Activated CD4-positive, CD25-positive, alpha-beta regulatory T cell treated with anti-CD3 and anti-CD28 coated beads, Interleukin-2, amount 50 U/mL, for 72 hours (primary cell): ENCODE data around the gene PTPA.
A peak's percentile ranks its signal among the peaks of the same experiment; 100 is the strongest.
"Not testable (repeated sequence)": the region's sequence is repeated elsewhere in the genome, so short reads cannot be mapped to it uniquely, and the experiment has no call there.

Experiments
- DNase-seq: peaks from one replicate; pipeline ENCODE4 v3.0.0; 2021

The PTPA gene

DNA sequence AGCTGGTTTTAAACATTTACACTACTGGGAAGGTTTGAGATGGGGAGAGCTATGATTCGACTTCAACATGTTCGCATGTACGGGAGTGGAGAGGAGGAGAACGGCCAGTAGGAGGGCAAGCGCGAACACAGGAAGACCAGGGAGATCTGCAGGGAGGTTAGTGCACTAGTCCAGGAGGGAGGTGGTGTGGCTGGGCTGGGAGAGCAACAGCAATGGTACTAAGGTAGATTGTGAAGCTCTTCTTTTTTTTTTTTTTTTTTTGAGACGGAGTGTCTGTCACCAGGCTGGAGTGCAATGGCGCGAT is 50.3 kb downstream of the PTPA start:
- DNase-seq, result no peak

DNA sequence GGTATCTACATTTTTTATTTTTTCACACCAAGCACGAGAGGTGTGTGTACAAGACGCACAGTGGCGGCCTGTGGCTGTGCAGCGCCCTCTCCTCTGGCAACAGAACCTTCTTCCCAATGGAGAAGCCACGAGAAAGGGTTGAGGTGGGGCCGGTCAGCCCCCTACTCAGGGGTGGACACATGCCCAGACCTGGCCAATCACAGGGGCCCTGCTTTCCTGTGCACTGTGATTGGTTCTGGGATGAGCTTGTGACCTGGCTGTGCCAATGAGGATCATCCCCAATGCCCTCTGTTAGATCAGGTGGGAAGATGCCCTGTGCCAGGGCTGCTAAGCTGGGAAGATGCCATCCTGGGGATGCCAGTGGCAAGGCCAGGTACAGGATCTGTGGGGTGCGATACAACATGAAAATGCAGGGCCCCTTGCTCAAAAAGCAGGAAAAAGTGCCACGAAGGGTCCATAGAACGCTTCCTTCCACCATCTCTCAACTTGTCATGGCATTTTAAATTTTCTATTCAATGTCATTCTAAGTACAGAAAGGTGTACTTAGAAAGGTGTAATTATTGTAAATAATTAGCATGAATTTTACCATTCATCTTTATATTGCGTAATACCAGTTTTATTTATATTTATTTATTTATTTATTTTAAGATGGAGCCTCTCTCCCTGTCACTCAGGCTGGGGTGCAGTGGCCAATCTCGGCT is 51.4 kb downstream of the PTPA start:
- DNase-seq, result no peak

DNA sequence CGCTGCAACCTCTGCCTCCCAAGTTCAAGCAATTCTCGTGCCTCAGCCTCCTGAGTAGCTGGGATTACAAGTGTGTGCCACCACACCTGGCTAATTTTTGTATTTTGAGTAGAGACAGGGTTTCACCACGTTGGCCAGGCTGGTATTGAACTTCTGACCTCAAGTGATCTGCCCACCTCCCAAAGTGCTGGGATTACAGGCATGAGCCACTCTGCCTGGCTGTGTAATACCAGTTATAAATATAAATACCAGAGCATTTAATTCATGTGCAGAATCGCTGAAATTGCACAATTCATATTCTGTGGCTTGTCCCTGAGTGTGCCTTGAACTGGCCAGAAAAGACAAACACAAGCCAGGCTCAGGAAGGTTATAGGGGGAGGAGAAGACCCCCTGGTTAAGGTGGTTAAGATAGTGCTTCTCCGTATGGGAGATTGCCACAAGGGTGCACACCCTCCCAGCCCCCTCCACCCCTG is 52.0 kb downstream of the PTPA start:
- DNase-seq, result not testable (repeated sequence)

DNA sequence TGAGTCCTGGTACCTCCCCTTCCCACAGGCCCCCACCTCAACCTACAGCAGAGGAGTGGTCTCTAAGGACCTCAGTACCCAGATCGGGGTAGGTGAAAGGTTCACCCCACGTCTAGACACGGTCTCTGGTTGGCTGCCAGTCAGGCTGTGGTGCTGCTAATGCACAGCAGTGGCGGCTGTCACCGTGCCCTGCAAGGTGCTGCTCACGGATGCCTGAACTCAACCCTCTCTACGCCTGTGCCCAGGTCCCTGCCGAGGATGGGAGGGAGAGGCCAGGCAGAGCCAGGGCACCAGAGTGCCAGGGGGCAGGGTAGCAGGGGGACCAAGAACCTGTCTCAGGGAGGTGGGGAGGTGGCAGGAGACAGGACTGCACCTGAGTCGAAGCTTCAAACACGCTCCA is 52.5 kb downstream of the PTPA start:
- no peak for DNase-seq

DNA sequence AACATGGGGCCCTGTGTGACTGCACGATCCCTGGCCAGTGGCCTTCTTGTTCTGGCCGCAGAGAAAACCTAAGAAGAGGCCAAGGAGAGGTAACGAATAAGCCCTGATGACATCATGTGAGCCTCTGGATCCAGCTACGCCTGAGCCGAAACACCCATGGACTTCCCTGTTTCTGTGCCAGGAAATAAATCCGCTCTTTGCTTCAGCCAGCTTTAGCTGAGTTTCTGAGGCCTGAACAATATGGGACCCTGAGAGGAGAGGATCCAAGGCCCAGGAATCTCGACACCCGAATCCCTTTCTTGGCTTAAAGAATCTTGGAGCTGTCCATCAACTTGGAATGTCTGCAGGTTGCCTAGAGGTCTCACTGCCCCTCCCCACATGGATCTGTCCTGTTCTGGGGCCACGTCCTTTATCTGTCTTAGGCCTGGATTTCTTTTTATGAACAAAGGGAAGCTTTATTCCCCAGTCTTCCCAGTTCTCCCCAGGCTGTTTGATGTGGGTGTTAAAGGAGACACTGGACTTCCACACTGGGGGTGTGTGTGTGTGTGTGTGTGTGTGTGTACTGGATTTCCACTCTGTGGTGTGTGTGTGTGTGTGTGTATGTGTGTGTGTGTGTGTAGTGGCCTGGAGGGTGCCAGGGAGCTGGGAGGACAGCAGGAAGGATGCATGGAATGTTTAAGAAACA is 53.2 kb downstream of the PTPA start:
- no peak for DNase-seq

DNA sequence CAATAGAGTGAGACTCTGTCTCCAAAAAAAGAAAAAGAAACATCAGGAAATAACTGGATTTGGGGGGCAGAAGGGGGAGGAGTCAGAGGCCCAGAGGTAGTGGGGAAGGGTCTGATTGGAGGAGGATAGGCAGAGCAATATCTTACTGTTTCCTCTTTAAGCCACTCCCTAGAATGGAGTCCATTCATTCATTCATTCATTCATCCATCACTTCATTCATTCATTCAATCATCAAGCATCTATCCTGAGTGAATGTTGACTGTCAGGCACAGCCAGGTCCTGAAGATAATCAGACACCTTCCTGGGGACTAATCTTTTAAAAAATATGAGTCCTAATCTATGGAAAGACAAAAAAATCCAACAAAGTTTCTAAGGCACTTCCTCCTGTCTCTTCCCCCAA is 54.0 kb downstream of the PTPA start:
- no peak for DNase-seq

DNA sequence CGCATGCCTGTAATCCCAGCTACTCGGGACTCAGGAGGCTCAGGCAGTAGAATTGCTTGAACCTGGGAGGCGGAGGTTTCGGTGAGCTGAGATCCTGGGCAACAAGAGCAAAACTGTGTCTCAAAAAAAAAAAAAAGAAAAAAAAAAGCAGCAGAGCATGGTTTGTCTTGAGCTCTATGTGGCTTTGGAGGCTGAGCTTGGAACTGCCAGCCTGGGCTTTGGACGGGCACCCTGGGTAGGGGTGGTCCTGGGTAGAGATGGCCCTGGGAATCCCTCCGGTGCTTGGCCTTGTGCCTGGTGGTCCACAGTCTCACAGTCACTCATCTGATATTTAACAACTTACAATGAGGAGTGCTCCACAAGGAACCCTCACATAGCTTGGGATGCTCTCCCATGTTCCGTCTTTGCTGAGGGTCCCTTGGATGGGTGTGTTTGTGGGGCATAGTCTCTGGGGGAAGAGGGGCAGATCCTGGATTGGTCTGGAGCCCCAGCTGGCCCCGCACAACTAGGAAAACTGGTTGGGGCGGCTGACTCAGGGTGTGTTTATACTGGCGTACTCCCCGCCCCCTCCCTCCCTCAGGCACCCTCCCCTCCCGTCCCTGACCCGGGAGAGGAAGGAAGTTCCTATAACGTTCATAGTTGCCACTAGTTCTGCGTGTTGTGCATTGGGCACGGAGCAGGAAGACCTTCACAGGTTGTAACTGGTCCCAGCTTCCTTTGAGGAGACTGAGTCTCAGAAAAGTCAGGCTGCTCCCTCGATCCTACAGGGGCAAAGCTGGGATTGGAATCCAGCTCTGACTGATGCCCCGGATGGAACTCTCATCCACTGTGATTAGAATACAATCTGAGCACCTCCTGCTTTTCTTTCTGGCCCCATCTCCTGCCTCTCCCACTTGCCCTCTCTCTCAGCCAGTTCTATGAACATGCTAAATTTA is 55.7 kb downstream of the PTPA start:
- DNase-seq, result no peak

DNA sequence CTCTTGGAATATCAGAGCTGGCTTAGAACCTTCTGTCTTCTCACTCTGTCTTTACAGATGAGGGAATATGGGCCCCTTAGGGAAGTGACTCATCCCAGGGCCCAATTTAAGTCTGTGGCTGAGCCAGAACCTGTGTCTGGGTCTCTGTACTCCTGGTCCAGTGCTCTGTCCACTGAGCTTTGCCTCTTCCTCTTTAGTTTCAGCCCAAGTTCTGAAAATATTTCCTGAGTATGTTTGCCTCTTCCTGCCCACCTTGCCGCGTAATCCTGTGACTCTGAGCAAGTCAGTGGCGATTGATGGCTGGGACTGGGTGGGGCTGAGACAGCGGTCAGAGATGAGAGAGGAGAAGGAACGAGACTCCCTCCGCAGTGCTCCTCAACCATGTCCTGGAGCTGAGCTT is 59.0 kb downstream of the PTPA start:
- no peak for DNase-seq

DNA sequence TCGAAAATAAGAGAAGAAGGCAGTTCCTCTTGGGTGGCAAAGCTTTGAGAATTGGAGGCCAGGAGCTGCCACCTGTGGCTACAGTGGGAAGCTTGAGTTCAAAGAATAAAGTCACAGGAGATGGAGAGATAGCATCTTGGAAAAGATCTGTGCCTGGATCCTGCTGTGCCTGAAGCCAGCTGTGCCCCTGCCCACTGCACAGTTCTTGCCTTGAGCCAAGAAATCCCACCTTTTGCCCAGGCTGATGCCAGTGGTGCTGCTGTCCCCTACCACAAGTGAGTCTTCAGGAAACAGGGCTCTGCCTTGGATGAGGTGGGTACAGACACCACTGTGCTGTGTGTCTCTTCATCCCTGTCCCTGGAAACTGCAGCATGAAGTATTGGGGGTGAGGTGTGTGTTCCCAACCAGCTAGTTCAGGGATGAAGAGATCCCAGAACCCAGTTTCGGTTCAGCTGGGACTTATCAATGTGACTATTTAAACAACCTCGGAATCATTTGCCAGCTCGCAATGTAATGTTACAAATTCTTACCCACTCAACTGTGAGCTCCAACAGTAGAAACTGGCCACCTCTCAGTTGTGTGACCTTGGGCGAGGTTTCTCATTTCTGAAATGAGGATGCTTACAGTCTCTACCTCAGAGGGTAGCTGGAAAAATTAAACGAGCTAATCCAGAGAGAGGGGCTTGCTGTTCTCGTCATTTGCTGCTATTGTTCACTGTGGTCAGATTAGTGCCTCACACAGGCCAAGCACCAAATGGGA is 61.0 kb downstream of the PTPA start:
- no peak for DNase-seq

DNA sequence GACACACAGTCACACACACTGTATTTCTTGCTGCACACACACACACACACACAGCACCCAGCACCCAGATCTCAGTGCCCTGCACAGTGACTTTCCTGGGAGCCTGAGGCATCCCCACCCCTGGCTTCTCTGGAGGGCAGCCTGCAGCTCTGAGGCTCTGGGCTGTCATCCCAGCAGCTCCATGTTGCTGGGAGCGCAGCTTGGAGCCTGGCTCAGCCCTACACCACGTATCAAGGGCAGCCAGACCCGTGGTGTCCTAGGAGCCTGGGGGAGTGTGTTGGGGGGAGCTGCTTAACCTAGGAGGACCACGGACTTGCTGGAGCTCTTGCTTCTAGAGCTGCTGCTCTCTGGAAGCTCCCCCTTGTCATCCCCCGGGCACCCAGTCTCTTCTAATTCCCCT is 61.6 kb downstream of the PTPA start:
- no peak for DNase-seq

DNA sequence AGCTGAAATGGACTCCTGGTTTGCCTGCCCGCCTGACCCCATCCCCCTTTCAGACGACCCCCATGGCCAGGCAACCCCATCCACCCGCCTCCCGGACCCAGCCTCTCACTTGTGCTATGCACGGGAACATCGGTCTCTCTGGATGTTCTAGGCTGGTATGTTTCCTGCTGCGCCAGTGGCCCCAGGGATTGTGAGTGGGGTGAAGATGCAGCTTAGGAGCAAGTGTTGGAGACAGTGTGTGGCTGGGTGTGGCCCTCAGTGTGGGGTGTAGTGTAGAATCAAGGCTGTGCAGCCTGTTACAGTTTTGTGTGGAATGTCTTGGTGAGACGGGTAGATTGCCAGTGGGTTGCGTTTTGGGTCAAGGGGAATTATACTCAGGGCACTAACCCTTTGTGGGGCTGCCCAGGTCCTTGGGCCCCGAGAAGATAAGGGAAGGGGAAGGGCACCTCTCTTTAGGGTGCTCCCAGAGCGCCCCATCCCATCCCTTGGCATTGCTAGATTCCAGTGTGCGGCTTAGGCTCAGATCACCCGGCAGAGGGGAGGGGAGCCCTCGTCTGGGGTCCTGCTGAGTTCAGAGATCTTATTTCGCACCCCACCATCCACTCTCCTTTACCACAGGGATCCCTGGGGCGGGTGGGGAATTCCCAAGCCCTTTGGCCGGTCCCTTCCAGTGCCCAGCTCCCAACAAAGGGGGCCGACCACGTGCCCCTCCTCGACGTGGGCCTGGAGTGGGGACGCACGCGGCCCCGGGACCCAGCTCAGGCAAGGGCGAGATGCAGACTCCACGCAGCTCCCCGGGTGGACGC is 62.3 kb downstream of the PTPA start:
- DNase-seq, result no peak

DNA sequence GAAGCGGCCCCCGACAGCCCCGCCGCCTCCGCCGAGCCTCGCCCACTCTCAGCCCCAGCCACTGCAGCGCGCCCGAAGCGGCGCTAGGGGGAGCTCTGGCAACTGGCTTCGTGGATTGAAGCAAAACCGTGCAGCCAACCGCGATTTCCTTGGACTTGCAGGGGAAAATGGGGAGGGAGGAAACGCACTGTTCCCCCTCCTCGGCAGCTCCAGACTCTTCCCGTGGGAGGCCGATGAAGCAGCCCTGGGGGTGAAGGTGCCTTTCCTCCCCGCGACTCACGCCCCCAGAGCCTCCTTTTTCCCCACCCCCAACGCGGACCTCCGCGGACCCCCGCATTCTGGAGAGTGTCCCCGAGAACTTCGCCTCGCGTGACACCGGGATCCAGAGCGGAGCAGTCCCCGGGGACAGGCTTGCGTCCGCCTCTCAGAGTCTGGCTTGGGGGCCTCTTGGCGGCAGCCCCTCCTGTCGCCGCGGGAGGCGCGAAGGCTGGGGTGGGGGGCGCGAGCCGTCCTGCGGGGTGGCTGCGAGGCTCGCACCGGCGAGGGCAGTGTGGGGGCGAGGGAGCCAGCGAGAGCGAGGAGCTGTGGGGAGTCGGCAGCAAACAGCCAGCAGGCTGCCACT is 63.0 kb downstream of the PTPA start:
- DNase-seq, result peak; percentile 85

DNA sequence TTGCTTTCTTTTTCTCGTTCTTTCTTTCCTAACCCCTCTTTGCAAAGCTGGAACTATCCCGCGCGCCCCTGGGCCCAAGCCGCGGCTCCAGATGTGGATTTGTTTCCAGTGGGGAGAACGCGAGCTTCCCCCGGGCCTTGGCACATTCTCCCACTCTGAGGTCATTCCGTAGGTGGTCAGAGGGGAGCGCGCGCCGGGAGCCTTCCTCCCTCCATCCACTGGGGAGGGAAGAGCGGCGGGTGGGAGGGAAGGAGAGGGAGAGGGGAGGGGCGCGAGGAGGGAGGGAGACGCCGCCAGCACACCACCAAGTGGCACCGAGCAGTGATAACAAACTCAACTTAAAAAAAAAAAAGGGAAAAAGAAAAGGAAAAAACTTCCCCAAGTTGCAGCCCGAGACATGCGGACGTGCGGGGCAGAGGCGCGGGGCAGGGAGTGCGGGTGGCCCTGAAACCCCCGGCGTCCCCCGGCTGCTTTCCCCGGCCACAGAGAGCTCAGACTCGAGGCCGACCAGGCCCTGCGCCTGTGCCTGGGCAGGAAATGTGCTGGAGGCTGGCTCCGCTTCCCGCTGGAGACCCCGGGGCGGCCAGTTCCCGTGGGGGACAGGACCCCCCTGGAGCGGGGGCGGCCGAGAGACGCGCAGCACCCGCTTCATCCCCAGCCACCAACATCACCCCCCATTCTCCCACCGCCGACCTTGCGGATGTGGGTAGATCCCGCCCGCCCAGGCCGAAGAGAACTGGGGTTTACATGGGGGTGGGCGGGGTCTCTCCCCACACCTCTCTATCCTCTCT is 63.7 kb downstream of the PTPA start:
- DNase-seq, result peak; percentile 40

DNA sequence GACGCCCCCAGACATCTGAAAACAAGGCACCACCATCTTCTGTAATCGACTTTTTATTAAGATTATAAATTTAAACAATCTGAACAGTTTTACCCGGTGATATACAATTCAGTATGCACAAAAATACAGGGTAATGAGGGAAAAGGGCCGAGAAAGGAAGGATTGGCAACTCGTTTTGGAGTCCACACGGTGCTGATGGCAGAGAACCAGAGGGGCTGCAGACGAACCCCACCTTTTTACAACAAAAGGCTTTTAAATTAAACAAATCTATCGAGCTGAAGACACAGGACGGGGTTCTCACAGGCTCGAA is 64.3 kb downstream of the PTPA start:
- DNase-seq, result no peak

DNA sequence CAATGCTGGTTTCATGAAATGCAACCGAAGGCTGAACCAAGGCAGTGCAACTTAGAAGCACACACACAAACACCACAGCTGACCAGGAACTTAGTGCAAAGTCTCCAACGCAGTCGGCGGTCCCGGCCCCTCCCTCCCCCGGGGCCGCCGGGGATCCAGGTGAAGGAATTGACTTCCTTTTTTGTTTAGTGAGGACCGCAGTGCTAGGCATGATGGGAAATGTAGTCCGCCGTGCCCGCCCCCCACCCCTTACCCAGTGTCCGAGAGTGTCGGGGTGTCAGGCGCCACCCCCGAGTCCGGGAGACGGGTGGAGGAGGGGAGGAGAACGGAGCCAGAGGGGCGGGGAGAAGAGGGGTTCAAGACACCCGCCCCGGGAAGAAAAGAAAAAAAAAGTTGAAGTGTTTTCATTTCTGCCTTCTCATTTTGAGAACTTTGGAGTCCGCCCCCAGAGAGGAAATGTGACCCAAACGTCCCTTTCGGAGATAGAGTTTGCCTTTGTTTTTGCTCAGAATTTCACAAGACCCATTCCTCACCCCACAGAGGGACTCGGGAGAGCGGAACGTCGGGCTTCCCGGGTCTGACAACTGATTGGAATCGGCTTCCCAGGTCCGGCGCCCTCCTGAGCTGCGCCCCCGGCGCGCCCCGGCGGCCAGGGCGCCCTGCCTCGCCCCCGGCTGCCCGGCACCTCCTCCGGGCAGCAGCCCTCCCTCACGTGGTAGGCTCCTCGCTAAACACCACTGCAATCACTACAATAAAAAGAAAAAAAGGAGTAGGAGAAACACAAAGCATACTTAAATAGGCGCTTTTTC is 64.8 kb downstream of the PTPA start:
- peak; percentile 42 for DNase-seq

DNA sequence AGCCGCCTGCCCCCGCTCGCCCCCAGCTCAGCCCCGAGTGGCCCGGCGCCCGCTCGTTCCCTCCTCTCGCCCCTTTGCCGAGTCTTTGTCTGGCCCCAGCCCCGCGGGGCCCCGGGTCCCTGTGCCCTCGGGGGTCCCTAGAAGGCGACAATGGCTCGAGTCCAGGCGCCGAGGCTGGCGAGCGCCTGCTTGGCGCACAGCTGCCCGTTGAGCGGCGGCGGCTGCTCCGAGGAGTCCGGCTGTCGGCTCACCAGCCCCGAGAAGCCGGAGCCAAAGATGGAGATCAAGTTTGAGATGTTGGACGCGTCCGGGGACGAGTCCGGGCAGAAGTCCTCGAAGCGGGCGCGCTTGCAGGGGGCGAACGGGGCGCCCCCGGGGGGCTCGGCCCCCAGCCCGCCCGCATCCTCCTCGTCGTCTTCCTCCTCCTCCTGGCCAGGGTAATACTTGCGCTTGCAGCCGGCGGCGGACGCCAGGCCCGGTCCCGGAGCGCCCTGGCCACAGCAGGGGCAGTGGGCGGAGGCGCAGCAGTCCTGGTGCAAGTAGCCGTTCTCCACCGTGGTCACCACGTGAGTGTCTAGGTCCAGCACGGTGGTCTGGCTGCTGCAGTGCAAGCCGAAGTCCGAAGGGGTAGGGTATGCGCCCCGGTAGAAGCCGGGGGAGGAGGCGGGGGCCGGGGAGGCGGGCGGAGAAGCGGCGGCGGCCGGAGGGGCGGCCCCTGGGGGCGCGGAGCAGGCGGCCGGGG is 65.7 kb downstream of the PTPA start:
- peak; percentile 46 for DNase-seq

DNA sequence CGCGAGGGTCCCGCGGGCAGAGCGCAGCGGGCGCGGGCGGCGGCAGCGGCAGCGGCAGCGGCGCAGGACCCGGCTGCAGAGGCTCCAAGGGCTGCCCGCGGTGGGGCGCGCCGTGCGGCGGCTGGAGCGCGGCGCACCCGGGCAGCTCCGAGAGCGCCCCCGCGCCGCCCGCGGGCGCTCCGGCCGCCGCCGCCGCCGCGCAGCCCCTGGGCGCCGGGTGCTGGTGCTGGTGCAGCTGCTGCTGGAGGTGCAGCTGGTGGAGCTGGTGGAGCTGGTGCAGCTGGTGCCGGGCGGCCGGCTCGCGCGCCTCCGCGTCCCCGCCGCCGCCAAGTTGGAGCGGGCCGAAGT is 66.2 kb downstream of the PTPA start:
- no peak for DNase-seq

DNA sequence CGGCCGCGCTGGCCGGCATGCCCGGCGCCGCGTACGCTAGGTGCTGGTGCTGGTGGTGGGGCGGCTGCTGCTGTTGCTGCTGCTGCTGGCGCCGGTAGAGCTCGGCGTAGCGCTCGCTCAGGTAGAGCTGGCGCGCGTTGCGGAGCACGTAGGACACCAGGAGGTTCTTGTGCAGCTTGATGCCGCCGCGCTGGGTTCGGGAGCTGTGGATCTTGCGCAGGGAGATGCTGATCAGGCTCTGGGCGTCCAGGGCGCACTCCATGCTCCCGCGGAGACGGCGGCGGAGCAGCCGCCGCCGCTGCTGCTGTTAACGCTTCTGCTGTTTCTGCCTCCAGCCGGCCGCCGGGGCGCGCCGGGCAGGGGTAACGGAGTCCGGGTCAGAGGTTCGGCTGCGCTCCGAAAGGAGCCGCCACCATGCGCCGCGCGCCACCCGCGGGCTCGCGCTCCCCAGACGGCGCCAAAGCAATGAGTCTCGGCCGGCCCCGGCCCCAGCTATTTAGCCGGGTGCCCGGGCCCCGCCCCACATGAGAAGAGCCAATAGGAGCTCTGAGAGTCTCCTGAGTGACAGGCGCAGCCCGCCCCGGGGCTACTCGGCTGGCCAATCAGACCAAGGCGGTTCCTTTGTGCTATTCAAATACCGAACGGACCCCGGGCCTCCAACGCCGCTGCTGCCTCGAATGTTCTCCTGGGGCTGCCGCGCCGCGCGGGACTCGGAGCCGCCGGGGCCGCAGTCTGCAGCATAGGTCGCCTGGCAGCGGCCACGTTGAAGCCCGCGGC is 66.8 kb downstream of the PTPA start, which contains the start of gene IER5L:
IER5L (minus strand) TSS at position 471 of the 777 bp plus-strand sequence; CDS start at position 262, 209 bp downstream.
- peak; percentile 92 for DNase-seq
